Posterior vena cava (tissue), 2 donors: ENCODE data around the gene ZNF615. TPM values are rescaled to one million over a fixed set of nuclear protein-coding genes. Genes with fewer than 3 reads are reported as not detected.
"Not testable (repeated sequence)": the region's sequence is repeated elsewhere in the genome, so short reads cannot be mapped to it uniquely, and the experiment has no call there.

ENCODE experiments used
- DNase-seq: peaks from one replicate; pipeline ENCODE4 v3.0.0-alpha.2; 2020; ENCODE audit warnings: low spot score
- intact Hi-C, 2 donors: fragments of 100-400 bp; cut with DNase I; formaldehyde crosslinking; loops; one replicate each; pipeline versions ENCODE4 v1.14.1 to v1.14.2; 2022 to 2023
- total RNA-seq, 2 donors: library from RNA; stranded (reverse); fragmentation: NEBNext Ultra II Directional; extraction: Animal tissue kit (Norgen Biotek cat#: 25700); gene quantifications; one replicate each; pipeline ENCODE4 v1.2.1, GENCODE V29; 2021
- donor health status: DM: yes; HTN: yes; CAD: no.
- donor health status: DM: yes; HTN: yes; CAD: no.

The ZNF615 gene
- total RNA-seq, 2 donors from 2014 or later: 12.4 to 13.4 TPM

DNA sequence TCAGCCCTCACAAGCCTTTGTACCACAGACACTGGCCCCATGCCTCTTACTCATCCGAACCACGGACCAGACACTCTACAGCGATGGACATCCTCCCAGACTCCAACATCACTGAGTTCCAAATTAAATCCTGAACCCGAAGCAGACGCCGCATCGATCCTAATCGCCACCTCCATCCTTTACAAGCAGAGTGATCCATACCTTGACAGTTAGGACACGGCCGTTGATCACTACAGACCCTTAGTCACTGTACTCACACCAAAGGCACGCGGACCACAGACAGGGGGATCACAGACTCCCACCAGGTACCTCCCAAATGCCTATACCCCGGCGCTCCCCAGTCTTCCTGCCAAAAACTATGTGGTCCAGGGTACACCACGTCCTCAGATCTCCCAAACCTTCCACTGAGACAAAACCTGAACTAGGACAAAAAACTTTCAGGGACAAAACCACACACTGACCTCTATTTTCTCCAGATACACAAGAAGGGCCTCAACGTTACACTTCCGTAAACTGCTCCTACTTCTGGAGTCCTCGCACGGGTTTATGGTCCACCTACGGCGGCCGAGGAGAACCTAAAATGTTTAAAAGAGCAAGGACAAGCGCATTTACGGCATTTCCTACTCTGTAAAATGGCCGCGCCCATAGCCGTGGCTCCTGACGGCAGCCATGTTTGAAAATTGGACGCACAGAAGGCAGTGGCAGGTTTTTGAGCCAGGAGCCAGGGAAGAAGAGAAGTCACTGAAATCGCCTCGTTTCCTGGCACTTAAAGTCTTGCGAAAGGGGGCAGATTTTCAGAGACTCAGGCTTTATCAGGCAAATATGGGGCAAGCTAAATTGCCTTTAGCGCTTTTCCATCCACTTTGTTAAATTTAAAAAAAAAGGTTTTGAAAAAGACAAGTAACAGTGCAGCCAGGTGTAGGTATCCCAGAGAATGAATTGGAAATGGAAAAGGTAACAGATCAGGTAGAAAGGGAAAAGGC is 21.4 kb downstream of the ZNF615 start, which contains the start of gene ZNF350:
TSS of gene ZNF350 (minus strand) at position 532 of the 983 bp plus-strand sequence. CDS start 12,480 bp downstream, outside the sequence.
- intact Hi-C loops: no loop called here
- DNase-seq: peak; percentile 96

DNA sequence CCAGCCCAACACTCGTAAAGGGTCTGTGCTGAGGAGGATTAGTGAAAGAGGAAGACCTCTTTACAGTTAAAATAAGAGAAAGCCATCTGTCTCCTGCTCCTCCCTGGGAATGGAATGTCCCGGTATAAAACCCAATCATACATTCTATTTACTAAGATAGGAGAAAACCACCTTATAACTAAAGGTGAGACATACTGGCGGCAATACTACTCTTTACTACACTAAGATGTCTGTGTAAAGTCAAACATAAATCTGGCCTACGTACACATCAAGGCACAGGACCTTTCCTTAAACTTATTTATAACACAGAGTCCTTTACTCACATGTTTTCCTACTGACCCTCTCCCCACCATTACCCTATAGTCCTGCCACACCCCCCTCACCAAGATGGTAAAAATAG is 24.6 kb downstream of the ZNF615 start:
- DNase-seq: no peak
- intact Hi-C loops: no loop called here

DNA sequence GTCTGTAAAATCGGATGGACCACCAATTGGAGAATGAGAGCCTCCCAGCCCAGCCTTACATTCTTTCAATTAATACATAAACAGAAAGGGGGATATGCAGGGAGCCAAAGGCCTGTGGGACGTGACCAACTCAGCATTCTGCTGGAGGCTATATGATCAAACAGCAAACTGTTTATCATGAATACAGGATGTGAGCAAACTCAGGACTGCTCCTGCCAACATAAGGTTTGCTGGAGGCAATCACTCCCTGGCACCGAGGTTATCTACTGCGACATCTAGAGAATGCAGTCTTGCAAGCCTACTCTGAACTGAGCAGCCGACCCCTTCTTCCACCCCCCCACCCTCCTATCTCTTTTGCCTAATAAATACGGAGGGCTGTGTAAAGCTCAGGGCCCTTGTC is 27.1 kb downstream of the ZNF615 start:
- intact Hi-C loops, DNase-seq: not testable (repeated sequence)

DNA sequence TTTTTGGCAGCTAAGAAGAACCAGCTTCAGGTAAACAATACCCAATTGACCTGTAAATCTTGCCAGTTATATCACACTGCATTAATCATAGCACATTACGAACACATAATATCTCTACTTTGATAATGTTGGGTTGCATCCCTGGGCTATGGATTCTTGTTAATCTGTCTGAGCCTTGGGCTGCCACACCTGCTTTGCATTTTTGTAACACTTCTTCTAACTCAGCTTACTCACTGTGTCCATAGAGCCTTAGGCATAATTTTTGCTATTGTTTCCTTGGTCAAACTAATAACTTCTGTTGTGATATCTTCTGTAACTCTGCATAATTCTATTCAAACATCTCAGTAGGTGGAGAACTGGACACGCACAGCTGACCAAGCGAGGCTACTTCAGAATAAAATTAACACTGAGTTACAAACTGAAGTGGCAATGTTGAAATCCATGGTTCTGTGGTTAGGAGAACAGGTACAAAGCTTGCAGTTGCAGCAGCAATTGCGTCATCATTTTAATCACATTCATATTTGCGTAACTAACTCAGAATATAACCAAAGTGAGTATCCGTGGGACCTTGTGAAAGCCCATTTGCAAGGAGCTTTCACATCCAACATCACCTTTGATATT is 27.8 kb downstream of the ZNF615 start:
- intact Hi-C loops: no loop called here
- DNase-seq: no peak

DNA sequence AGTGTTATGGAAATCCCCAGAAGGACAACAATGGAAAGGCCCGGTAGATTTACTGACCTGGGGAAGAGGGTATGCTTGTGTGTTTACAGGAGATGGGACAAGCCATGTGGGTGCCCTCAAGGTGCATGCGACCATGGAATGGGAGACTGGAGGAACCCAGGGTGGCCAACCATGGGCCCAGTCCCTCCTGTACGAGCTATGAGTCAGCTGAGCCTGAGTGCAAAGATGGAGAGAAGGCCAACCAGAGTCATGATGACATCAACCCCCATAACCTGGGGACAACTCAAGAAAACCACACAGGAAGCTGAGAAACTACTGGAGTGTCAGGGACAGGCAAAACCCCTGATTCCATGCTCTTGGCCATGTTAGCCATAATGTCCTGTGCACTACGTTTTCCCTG is 29.1 kb downstream of the ZNF615 start:
- intact Hi-C loops: no loop called here
- no peak for DNase-seq

DNA sequence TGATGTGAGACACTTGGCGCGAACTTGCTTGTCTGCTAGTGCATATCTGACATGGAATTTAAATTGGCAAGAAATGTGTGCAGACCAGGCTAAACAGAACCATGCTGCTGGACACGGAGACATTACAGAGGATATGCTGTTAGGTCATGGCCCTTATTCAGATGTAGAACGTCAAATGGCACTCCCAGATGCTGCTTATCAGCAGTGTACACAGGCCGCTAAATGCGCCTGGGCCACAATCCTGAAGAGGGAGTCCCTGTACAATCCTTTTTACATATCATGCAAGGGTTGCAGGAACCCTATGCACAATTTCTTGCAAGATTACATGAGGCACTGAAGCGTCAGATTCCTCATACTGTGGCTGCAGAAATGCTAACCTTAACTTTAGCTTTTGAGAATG is 30.7 kb downstream of the ZNF615 start:
- DNase-seq: no peak
- intact Hi-C loops: no loop called here

DNA sequence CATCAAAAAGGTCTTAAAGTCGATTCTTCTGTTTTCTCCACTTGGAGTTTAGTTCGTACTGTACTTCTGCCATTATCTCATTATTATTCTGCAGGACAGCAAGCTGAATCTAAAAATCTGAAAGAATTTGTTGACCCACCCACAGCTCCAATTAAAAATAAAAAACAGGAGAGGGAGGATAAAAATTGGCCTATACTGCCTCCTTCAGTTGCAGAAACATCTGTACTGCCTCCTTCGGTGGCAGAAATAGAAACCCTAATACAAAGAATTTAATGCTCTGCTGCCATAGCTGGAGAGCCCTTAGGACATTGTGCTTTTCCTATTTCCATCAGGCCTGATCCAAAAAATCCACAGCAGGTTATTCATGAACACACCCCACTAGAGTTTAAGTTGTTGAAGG is 31.2 kb downstream of the ZNF615 start:
- intact Hi-C loops: no loop called here
- DNase-seq: no peak

DNA sequence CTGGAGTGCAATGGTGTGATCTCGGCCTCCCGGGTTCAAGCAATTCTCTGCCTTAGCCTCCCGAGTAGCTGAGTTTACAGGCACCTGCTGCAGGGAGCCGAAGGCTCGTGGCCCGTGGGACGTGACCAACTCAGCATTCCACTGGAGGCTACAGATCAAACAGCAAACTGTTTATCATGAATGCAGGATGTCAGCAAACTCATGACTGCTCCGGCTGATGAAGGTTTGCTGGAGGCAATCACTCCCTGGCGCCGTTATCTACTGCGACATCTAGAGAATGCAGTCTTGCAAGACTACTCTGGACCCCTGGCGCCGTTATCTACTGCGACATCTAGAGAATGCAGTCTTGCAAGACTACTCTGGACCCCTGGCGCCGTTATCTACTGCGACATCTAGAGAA is 32.2 kb downstream of the ZNF615 start:
- DNase-seq, intact Hi-C loops: not testable (repeated sequence)

DNA sequence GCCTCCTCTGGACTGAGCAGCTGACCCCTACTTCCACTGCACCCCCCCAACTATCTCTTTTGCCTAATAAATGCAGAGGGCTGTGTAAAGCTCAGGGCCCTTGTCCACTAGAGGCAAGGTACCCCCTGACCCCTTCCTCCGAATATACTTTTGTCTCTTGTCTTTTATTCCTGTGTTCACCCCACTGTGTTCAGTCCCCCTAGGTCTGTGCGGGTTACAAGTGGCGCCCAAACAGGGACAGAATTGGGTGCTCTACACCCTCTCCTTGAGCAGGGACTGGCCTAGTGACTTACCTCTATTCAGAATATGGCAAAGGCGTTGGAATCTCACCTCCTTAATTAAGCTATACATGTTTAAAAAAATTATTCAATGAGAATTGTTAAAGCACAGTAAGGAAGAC is 36.4 kb downstream of the ZNF615 start:
- intact Hi-C loops: no loop called here
- DNase-seq: no peak

DNA sequence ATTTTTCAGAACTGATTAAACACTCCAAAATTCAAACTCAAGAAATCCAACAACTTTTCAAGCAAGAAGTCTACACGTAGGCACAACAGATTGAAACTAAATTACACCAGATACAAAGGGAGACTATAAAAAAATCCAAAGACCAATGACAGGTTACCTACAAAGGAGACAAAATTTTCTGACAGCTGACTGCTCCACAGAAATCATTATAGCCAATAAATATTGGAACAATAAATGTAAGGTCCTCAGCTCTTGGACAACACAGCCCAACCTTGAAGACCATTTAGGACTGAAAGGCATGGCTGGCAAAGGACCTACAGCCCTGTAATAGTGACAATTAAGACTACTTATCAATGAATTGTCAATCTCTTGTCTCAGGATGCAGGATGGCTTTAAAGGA is 37.3 kb downstream of the ZNF615 start:
- intact Hi-C loops: no loop called here
- DNase-seq: no peak

DNA sequence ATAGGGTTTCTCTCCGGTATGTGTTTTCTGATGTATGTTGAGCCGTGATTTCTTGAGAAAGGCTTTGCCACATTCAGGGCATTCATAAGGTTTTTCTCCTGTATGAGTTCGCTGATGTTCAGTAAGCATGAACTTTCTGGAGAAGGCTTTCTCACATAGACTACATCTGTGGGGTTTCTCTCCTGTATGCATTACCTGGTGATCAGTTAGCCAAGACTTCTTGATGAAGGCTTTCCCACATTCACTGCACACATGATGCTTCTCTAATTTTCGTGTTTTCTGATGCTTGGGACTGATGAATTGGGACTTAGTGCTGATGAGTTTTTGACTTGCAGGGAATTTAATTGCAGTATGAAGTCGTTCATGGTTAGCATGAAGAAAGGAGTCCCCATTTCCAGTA is 42.4 kb downstream of the ZNF615 start:
- intact Hi-C loops: no loop called here

DNA sequence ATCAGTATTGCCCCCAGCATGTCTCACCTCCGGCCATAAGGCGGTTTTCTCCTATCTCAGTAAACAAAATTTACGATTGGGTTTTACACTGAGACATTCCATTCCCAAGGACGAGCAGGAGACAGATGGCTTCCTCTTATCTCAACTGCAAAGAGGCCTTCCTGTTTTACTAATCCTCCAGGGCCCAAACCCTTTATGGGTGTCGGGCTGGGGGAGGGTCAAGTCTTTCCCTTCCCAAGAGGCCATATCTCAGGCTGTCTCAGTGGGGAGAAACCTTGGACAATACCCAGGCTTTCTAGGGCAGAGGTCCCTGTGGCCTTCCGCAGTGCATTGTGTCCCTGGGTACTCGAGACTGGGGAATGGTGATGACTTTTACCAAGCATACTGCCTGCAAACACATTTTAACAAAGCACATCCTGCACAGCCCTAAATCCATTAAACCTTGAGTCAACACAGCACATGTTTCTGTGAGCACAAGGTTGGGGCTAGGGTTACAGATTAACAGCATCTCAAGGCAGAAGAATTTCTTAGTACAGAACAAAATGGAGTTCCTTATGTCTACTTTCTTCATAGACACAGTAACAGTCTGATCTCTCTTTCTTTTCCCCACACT is 47.3 kb downstream of the ZNF615 start:
- intact Hi-C loops: not testable (repeated sequence)

More for the DNA sequence above, 42.4 kb downstream of the ZNF615 start:
- DNase-seq: no peak

DNA sequence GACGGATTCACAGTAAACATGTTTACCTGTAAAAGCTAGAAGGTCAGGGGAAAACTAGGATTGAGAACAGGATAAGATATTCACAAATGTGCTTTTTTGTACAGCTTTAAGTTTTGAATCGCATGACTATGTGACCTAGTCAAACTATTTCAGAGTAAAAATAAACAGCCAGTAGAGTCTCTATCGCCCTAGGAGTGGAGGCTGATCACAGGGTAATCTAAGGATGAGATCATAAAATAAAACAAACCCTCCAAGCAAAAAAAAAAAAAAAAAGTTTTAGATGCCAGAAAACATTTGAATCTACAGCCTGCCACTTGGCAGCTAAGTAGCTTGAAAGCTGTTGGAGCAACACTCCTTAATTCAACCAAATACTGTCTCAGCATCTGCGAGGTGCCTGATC is 48.2 kb downstream of the ZNF615 start:
- intact Hi-C loops: no loop called here
- DNase-seq: no peak

More for the DNA sequence above, 47.3 kb downstream of the ZNF615 start:
- not testable (repeated sequence) for DNase-seq

DNA sequence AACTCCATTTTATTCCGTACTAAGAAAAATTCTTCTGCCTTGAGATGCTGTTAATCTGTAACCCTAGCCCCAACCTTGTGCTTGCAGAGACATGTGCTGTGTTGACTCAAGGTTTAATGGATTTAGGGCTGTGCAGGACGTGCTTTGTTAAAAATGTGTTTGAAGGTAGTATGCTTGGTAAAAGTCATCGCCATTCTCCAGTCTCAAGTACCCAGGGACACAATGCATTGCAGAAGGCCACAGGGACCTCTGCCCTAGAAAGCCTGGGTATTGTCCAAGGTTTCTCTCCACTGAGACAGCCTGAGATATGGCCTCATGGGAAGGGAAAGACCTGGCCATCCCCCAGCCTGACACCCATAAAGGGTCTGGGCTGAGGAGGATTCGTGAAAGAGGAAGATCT is 50.2 kb downstream of the ZNF615 start:
- intact Hi-C loops, DNase-seq: not testable (repeated sequence)

DNA sequence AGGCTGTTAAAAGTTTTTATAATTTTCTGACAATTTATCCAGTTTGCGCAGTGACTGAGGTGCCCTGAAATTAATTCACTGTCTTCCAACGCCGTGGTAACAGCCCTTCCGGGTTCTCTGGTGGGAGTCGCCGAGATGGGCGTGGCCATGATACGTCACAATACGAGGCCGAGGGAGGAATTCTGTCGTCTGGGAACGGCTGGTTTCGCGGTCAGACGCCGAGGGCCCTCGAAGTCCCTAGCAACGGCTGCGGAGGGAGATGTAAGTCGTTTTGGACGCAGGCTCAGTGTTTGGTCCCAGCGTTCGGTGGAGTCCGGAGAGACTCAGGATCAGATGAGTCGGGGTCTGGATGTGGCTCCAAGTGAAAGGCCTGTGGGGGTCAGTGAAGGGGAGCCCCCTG is 59.0 kb downstream of the ZNF615 start:
- intact Hi-C loops: loop anchor here in 1 of 2 donors (1.0 kb wide), 1 partner anchor 48 kb away; no protein-coding TSS in a partner anchor
- no peak for DNase-seq

DNA sequence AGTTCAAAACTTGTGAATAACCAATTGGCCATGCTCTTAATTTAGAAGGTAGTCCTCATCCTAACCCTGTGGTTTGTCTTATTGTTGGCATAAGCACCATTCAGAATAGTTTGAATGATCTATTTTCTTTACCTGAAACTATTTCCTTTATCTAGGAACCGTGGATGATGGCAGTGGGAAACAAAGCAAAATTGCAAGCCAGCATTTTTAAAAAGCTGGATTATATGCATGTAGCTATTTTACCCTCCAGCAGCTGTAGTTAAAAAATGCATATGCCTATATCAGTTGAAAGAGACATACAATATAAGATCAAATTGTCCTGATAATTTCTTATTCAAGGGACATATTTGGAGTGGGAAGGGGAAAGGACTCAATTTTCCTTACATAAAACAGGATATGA is 61.4 kb downstream of the ZNF615 start:
- no peak for DNase-seq
- intact Hi-C loops: no loop called here

DNA sequence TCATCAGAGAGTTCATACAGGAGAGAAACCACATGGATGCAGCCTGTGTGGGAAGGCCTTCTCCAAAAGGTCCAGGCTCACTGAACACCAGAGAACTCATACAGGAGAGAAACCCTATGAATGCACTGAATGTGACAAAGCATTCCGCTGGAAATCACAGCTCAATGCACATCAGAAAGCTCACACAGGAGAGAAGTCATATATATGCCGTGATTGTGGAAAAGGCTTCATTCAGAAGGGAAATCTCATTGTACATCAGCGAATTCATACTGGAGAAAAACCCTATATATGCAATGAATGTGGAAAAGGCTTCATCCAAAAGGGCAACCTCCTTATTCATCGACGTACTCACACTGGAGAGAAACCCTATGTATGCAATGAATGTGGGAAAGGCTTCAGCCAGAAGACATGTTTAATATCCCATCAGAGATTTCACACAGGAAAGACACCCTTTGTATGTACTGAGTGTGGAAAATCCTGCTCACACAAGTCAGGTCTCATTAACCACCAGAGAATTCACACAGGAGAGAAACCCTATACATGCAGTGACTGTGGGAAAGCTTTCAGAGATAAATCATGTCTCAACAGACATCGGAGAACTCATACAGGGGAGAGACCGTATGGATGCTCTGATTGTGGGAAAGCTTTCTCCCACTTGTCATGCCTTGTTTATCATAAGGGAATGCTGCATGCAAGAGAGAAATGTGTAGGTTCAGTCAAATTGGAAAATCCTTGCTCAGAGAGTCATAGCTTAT is 63.0 kb downstream of the ZNF615 start:
- intact Hi-C loops: no loop called here
- DNase-seq: no peak
